Measurements from ENCODE around the gene SIRT7.

SIRT7 gene

DNA sequence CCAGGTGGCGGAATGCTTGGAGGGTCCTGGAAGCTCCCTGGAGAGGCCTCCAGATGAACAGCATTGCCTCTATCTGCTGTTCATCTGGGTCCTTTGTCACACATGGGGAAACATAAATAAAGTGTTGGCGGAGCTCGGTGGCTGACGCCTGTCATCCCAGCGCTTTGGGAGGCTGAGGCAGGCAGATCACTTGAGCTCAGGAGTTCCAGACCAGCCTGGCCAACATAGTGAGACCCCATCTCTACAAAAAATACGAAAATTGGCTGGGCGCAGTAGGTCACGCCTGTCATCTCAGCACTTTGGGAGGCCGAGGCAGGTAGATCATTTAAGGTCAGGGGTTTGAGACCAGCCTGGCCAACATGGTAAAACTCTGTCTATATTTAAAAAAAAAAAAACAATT lies 26.9 kb upstream of the SIRT7 start:
- TF ChIP-seq, protein P1, sequence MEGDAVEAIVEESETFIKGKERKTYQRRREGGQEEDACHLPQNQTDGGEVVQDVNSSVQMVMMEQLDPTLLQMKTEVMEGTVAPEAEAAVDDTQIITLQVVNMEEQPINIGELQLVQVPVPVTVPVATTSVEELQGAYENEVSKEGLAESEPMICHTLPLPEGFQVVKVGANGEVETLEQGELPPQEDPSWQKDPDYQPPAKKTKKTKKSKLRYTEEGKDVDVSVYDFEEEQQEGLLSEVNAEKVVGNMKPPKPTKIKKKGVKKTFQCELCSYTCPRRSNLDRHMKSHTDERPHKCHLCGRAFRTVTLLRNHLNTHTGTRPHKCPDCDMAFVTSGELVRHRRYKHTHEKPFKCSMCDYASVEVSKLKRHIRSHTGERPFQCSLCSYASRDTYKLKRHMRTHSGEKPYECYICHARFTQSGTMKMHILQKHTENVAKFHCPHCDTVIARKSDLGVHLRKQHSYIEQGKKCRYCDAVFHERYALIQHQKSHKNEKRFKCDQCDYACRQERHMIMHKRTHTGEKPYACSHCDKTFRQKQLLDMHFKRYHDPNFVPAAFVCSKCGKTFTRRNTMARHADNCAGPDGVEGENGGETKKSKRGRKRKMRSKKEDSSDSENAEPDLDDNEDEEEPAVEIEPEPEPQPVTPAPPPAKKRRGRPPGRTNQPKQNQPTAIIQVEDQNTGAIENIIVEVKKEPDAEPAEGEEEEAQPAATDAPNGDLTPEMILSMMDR (IDR thresholded peaks at IDR 0.05; ENCODE audit: low read depth, low read length, missing control alignments), result no peak

DNA sequence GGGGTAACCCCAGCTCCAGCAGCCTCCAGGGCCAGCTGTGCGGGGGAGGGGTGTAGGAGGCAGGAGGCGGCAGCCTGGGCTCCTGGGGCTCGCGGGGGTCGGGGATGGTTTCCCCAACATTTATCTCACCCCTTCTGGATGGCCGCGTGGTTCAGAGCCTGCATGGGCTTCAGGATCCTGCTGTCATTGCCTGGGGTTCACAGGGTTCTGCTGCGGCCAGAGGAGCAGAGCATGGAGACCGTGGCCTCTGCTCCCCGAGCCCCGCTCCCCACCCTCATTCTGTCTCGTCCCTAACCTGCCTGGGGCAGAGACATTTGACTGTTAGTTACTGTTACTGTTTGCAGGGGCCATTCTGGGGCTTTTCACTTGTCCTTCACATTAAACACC lies 24.2 kb upstream of the SIRT7 start:
- DNase-seq (ENCODE audit: low read depth), result no peak
- no peak overlapping the region for H3K4me3 ChIP-seq (ENCODE audit: low read depth, low read length)
- TF ChIP-seq, protein P1 (IDR thresholded peaks at IDR 0.05; ENCODE audit: low read depth, low read length, missing control alignments), result no peak

More for the DNA sequence above, 26.9 kb upstream of the SIRT7 start:
- no peak for DNase-seq (ENCODE audit: low read depth)
- H3K4me3 ChIP-seq (ENCODE audit: low read depth, low read length), result no peak overlapping the region

DNA sequence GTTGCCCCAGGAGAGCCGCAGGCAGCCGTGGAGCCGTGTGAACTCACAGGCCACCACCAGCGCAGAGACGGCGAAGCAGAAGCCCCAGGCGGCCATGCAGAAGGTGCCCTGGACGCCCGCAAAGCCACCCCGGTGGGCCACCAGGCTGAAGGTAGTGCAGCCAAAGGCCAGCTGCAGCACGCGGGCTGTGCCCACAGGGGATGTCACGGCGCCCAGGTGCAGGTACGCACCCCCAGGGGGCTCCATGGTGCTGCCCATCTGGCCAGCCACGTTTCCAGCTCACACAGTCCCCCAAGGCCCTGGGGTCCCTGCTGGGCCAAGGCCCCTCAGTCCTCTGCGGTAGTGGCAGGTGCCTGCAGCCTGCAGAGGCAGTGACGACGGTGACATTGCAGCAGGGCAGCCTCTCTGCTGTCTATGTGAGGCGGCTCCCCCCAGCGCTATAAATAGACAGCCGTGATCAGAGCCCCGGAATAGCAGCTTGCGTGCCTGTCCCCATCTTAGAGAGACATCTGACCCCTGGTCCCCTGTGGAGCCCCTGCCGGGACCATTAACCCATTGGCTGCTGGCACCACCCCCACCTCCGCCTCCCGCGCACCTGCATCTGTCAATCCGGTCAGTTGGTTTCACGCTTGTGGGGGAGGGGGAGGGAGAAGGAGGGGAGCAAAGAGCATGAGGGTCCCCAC lies 23.6 kb upstream of the SIRT7 start:
- TF ChIP-seq, protein P1 (IDR thresholded peaks at IDR 0.05; ENCODE audit: low read depth, low read length, missing control alignments), result no peak
- no peak for DNase-seq (ENCODE audit: low read depth)
- H3K4me3 ChIP-seq (ENCODE audit: low read depth, low read length), result no peak overlapping the region

DNA sequence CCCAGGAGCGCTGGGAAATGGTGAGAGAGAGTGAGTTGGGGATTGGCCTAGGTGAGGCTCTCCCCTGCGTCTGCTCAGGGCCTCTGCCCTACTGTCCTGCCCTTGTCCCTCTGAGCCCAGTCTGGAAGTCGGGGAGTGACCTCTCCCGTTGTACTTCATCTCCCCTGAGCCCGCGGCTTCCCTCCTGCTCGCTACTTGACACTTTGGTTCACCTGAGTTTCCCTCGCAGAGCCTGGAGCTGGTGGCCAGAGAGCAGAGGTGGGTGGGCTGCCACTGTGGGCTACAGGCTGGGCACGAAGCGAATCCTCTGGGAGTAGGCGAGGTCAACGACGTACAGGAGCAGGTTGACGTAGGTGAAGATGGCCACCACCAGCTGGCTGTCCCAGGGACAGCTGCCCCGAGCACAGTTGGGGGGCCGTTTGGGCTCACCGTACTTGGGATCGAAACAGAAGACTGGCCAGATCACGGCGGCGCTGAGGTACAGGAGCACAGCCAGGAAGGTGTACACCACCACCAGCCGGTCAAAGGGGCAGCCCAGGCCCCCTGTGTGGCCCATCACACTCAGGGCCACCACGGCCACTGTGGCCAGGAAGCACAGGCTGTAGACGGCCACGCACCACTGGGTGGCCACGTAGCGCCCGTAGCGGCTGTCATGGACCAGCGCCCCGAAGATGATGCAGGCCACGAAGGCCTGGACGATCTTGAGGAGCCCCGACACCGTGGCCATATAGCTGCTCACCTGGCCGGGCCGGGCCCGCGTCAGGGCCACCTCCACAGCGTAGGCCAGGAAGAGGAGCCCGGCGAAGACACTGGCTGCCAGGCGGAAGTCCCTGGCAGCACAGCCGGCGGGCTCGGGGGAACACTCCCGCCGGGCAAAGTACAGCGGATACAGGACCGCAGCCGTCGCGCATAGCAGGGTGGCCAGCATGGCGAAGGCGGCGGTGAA lies 22.8 kb upstream of the SIRT7 start:
- no peak for DNase-seq (ENCODE audit: low read depth)
- no peak overlapping the region for H3K4me3 ChIP-seq (ENCODE audit: low read depth, low read length)
- TF ChIP-seq, protein P1 (IDR thresholded peaks at IDR 0.05; ENCODE audit: low read depth, low read length, missing control alignments), result no peak

DNA sequence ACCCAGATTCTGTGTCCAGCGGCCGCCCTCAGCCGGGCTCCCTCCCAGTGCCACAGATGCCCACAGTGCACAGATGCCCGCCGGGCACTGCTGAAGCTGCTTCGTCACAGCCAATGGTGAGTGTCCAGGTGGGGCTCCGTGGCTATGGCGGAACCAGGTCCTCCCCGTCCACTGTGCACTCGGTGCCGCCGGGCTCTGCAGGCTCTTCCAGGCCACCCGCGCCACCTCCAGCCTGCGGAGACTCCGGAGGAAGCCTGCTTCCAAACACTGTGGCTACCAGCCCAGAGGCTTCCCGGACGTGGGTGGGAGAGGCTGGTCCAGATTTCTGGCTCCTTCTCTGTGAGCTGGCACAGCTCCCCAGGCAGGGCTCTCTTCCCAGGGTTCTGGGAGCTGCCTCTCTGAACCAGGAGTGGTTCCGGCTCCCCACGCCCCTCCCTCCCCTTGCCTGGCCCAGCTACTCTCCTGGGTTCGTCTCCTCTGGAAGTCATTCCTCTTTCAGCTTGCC lies 22.0 kb upstream of the SIRT7 start:
- DNase-seq (ENCODE audit: low read depth), result no peak
- TF ChIP-seq, protein P1 (IDR thresholded peaks at IDR 0.05; ENCODE audit: low read depth, low read length, missing control alignments), result no peak
- H3K4me3 ChIP-seq (ENCODE audit: low read depth, low read length), result no peak overlapping the region

DNA sequence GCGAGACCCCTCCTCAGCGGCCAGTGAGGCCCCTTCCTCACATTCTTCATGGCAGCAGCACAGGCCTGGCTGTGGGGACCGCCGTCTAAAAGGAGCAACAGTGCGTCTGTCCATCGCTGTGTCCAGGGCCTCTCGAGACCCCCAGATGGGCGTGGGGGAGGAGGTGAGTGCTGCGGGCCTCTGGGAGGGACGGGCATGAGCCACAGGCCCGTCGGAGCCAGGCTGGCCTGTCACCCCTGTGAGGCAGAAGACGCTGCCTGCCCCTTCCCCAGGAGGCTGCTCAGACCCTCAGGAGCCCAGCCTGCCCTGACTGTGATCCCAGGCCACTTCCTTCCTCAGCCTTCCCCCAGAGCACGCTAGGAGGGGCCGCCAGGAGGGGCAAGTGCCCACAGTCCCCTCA lies 21.2 kb upstream of the SIRT7 start:
- no peak for DNase-seq (ENCODE audit: low read depth)
- H3K4me3 ChIP-seq (ENCODE audit: low read depth, low read length), result no peak overlapping the region
- TF ChIP-seq, protein P1 (IDR thresholded peaks at IDR 0.05; ENCODE audit: low read depth, low read length, missing control alignments), result no peak

Measured in GM12864 (cell line).